ENCODE results near the gene NUP205. TPM values are rescaled to one million over a fixed set of nuclear protein-coding genes. Genes with fewer than 3 reads are reported as not detected.

NUP205 gene
- total RNA-seq, 1 experiment from 2014 or later = 90.4 TPM

DNA sequence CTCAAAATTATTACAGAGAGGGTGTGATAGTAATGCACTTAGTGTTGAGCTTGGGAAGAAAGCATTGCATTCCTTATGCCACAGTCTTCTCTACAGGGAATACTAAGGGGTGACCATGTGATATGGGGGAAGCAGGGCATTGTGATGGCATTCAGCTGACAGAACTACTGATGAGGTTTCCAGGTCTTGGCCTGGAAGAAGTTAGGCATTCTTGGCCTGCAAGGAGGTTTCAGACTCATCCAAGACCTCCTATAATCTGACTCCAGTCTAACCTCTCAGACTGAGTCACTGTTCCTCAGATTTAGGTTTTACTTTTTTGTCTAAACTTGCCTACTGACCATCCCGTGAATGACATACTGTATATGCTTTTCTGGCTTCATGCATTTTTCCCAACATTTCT is 112.5 kb downstream of the NUP205 start:
- in situ Hi-C loops (cut with HindIII; ENCODE audit: low pct_unique_long_range_greater_than_20kb, low sequenced_read_pairs) (no loop called here), intact Hi-C loops (cut with micrococcal nuclease; ENCODE audit: unreplicated experiment) (loop anchor here (5.0 kb wide), 1 partner anchor 127 kb away; no protein-coding TSS in a partner anchor)
- CTCF ChIA-PET = no interaction called here
- POLR2A ChIA-PET = interaction anchor here (0.6 kb wide), 1 partner anchor 654 kb away, joined by 3 read pairs; no protein-coding TSS in a partner anchor
- no peak for ATAC-seq
- Histone ChIP-seq H3K9me3 (ENCODE audit: control insufficient read depth, insufficient read depth, low read depth, low read length) (no peaks in the 10 kb centered on the region), H3K4me3 (ENCODE audit: low read depth in 2 of 2, low read length in 2 of 2) (no peak overlapping the region), H3K27me3 (ENCODE audit: control insufficient read depth, insufficient read depth, low read length) (no peaks in the 10 kb centered on the region), H3K4me1 (ENCODE audit: control insufficient read depth, insufficient read depth, low read length) (peaks cover 3% of the 10 kb centered on the region; the same call in 1 of the 2 replicates), H3K27ac (ENCODE audit: low read length) (no peak overlapping the region), H3K36me3 (ENCODE audit: control insufficient read depth, insufficient read depth, low read length) (peaks cover 5% of the 10 kb centered on the region)
- TF ChIP-seq POLR2AphosphoS5 (IDR thresholded peaks at IDR 0.05; ENCODE audit: low read depth, low read length) = no peak
- TF ChIP-seq TCF7L2 (IDR thresholded peaks at IDR 0.05; ENCODE audit: low read depth, low read length) = no peak
- TF ChIP-seq SIN3A (IDR thresholded peaks at IDR 0.05; ENCODE audit: borderline replicate concordance, insufficient read depth, low read depth, low read length) = no peak
- TF ChIP-seq, protein P1, sequence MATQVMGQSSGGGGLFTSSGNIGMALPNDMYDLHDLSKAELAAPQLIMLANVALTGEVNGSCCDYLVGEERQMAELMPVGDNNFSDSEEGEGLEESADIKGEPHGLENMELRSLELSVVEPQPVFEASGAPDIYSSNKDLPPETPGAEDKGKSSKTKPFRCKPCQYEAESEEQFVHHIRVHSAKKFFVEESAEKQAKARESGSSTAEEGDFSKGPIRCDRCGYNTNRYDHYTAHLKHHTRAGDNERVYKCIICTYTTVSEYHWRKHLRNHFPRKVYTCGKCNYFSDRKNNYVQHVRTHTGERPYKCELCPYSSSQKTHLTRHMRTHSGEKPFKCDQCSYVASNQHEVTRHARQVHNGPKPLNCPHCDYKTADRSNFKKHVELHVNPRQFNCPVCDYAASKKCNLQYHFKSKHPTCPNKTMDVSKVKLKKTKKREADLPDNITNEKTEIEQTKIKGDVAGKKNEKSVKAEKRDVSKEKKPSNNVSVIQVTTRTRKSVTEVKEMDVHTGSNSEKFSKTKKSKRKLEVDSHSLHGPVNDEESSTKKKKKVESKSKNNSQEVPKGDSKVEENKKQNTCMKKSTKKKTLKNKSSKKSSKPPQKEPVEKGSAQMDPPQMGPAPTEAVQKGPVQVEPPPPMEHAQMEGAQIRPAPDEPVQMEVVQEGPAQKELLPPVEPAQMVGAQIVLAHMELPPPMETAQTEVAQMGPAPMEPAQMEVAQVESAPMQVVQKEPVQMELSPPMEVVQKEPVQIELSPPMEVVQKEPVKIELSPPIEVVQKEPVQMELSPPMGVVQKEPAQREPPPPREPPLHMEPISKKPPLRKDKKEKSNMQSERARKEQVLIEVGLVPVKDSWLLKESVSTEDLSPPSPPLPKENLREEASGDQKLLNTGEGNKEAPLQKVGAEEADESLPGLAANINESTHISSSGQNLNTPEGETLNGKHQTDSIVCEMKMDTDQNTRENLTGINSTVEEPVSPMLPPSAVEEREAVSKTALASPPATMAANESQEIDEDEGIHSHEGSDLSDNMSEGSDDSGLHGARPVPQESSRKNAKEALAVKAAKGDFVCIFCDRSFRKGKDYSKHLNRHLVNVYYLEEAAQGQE (IDR thresholded peaks at IDR 0.05; ENCODE audit: insufficient read depth in 1 of 2, low read depth in 2 of 2, low read length in 1 of 2) = no peak
- TF ChIP-seq, protein P2, sequence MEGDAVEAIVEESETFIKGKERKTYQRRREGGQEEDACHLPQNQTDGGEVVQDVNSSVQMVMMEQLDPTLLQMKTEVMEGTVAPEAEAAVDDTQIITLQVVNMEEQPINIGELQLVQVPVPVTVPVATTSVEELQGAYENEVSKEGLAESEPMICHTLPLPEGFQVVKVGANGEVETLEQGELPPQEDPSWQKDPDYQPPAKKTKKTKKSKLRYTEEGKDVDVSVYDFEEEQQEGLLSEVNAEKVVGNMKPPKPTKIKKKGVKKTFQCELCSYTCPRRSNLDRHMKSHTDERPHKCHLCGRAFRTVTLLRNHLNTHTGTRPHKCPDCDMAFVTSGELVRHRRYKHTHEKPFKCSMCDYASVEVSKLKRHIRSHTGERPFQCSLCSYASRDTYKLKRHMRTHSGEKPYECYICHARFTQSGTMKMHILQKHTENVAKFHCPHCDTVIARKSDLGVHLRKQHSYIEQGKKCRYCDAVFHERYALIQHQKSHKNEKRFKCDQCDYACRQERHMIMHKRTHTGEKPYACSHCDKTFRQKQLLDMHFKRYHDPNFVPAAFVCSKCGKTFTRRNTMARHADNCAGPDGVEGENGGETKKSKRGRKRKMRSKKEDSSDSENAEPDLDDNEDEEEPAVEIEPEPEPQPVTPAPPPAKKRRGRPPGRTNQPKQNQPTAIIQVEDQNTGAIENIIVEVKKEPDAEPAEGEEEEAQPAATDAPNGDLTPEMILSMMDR (IDR thresholded peaks at IDR 0.05) = no peak
- no peak for DNase-seq (ENCODE audit: low read depth, low spot score)
- BruUV-seq (replicated peaks) = no TSS peak

- in situ Hi-C loops (cut with HindIII; ENCODE audit: low pct_unique_long_range_greater_than_20kb, low sequenced_read_pairs) = no loop called here
- POLR2A ChIA-PET = no interaction called here
- no peak overlapping the region for H3K27ac ChIP-seq (ENCODE audit: low read length)
Observed at GRCh38 chr7:135672560-135673359, 115.0 kb downstream of the NUP205 start.

More at GRCh38 chr7:135672560-135673359, 115.0 kb downstream of the NUP205 start:
- no peaks in the 10 kb centered on the region for H3K27me3 ChIP-seq (ENCODE audit: control insufficient read depth, insufficient read depth, low read length)
- ATAC-seq (peak; percentile 90), DNase-seq (ENCODE audit: low read depth, low spot score) (no peak)
- CTCF ChIA-PET = interaction anchor here (0.9 to 1.3 kb wide), 2 partner anchors 125 to 399 kb away, joined by 3 to 7 read pairs; no protein-coding TSS in a partner anchor
- no TSS peak for BruUV-seq (replicated peaks)
- H3K4me3 ChIP-seq (ENCODE audit: low read depth in 2 of 2, low read length in 2 of 2) = no peak overlapping the region
- H3K9me3 ChIP-seq (ENCODE audit: control insufficient read depth, insufficient read depth, low read depth, low read length) = no peaks in the 10 kb centered on the region
- peaks cover 3% of the 10 kb centered on the region; the same call in 1 of the 2 replicates for H3K4me1 ChIP-seq (ENCODE audit: control insufficient read depth, insufficient read depth, low read length)
- TF ChIP-seq TCF7L2 (IDR thresholded peaks at IDR 0.05; ENCODE audit: low read depth, low read length) = no peak
- no peak for TF ChIP-seq SIN3A (IDR thresholded peaks at IDR 0.05; ENCODE audit: borderline replicate concordance, insufficient read depth, low read depth, low read length)
- no peak for TF ChIP-seq POLR2AphosphoS5 (IDR thresholded peaks at IDR 0.05; ENCODE audit: low read depth, low read length)
- TF ChIP-seq, protein P1 (IDR thresholded peaks at IDR 0.05; ENCODE audit: insufficient read depth in 1 of 2, low read depth in 2 of 2, low read length in 1 of 2) = no peak
- TF ChIP-seq, protein P2 (IDR thresholded peaks at IDR 0.05) = peak; percentile 80
- peaks cover 8% of the 10 kb centered on the region for H3K36me3 ChIP-seq (ENCODE audit: control insufficient read depth, insufficient read depth, low read length)
- intact Hi-C loops (cut with micrococcal nuclease; ENCODE audit: unreplicated experiment) = loop anchor here (2.0 to 5.0 kb wide), 2 partner anchors 125 to 336 kb away; no protein-coding TSS in a partner anchor

Measured in Panc1 (cell line).